ENCODE data around the gene FTO.

The FTO gene

GRCh38 chr16:53988136-53988535, 284.2 kb downstream of the FTO start:
- no peak for TF ChIP-seq CTCF (IDR thresholded peaks at IDR 0.05; ENCODE audit: extremely low read depth, missing control alignments)
- no peak for DNase-seq (ENCODE audit: low spot score)

DNA sequence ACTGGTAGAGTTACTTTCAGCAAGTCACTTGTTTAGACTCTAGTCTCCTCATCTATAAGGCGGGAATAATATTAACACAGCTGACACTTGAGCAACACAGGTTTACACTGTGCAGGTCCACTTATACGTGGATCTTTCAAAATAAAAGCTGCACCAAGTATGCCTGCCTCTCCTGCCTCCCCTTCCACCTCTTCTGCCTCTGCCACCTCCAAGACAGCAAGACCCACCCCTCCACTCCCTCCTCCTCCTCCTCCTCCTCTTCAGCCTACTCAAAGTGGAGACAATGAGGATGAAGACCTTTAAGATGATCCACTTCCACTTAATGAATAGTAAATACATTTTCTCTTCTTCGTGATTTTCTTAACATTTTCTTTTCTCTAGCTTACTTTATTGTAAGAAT, 285.6 kb downstream of the FTO start:
- no peak for TF ChIP-seq CTCF (IDR thresholded peaks at IDR 0.05; ENCODE audit: extremely low read depth, missing control alignments)
- DNase-seq (ENCODE audit: low spot score), result no peak

- DNase-seq (ENCODE audit: low spot score), result no peak
- TF ChIP-seq CTCF (IDR thresholded peaks at IDR 0.05; ENCODE audit: extremely low read depth, missing control alignments), result no peak
These were observed 287.9 kb downstream of the FTO start for GRCh38 chr16:53991754-53992378.

DNA sequence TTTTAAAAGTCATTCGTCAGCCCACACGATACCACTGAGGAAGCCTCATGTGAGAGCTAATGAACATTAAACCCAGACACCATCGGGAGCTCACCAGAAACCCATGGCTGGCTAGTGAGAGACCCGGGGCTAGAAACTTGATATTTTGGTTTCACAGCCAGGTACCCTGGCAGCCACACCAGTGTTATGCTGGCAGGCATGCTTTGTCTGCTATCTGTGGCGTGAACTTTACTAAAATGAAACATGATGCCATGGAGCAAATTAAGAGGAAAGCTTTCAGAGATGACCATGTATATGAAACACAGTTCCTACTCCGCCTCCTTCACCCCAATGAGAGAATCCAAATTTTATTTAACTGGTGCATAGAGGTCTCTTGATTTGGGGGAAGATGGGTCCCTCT, 291.4 kb downstream of the FTO start:
- no peak for DNase-seq (ENCODE audit: low spot score)
- no peak for TF ChIP-seq CTCF (IDR thresholded peaks at IDR 0.05; ENCODE audit: extremely low read depth, missing control alignments)

DNA sequence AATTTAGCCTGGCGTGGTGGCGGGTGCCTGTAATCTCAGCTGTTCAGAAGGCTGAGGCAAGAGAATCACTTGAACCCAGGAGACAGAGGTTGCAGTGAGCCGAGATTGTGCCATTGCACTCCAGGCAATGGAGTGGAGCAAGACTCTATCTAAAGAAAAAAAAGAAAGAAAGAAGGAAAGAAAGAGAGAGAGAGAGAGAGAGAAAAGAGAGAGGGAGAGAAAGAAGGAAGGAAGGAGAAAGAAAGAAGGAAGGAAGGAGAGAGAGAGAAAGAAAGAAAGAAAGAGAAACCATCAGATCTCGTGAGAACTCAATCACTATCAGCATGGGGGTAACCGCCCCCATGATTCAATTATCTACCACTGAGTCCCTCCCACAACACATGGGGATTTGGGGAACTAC, 293.0 kb downstream of the FTO start:
- no peak for DNase-seq (ENCODE audit: low spot score)
- no peak for TF ChIP-seq CTCF (IDR thresholded peaks at IDR 0.05; ENCODE audit: extremely low read depth, missing control alignments)

DNA sequence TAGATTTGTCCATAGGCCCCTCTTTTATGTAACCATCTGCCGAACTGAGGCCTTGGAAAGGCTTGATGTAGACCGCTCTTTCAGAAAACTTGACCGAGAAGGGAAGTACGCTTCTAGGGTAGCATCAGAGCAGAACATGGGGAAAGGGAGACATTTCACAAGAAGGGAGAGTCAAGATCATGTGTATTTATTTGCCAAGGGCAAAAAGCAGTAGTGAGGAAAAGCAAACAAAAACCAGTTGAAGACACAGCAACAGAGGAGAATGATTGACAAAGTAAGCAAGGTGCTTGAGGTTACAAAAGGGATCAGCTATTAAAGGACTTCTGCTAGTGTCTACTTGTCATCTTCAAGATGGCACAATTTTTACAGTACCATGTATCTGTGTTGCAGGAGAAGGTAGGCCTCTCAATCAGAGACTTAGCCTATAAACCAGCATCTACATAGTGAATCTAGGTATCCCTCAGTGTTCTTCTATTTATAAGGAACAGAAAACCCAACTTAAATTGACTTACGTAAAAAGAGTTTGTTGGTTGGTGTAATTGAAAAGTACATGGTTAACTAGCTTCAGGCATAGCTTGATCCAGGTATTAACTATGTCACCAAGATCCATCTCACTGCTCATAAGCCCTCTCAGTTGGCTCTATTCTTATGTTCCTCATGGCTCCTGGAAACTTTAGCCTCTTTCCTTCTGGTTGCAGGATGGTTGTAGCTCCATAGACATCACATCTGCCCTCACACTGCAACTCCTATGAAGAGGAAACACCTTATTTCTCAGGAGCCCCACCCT, 294.3 kb downstream of the FTO start:
- no peak for DNase-seq (ENCODE audit: low spot score)
- no peak for TF ChIP-seq CTCF (IDR thresholded peaks at IDR 0.05; ENCODE audit: extremely low read depth, missing control alignments)

DNA sequence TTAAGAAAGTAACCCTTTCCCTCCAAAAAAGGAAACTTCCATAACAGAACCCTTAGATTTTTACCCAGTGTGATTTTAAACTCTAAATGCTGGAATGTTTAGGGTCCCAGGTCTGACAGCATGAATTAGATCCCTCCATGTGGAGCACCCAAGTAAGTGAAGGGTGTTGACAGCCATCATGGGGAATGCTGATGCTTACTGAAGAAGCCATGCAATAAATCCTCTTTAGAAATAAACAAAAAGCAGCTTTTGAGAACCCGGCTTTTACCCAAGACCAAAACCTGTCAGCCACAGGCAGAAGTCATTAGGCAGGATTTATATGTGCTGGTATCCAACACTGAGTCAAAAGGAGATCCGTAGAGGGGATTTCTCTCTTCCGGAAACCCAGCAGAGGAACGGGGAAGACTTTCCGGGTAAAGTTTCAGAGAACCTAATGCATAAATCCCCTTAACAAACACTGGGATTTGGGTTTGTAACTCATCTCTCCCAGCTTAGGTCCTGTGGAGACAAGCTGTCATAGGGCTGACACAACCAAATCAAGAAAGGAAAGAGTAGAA, 295.1 kb downstream of the FTO start:
- no peak for DNase-seq (ENCODE audit: low spot score)
- no peak for TF ChIP-seq CTCF (IDR thresholded peaks at IDR 0.05; ENCODE audit: extremely low read depth, missing control alignments)

All from GM20000 (cell line).